ENCODE results near the gene JUND. TPM values are rescaled to one million over a fixed set of nuclear protein-coding genes. Genes with fewer than 3 reads are reported as not detected.

JUND gene
- total and polyA plus RNA-seq, 8 donors: 78.6 to 1,659 (median 323) TPM

GRCh38 chr19:18293642-18294466 lies 12.4 kb upstream of the JUND start:
- Histone ChIP-seq H3K27me3 (no peaks in the 10 kb centered on the region), H3K36me3 (no peaks in the 10 kb centered on the region), H3K9me3 (no peaks in the 10 kb centered on the region), H3K4me1 (peaks cover 24 to 41% (median 31%) of the 10 kb centered on the region in 4 donors), H3K4me3 (peak overlapping the region in 3 of 4 donors; percentile 46 to 70 (median 58)), H3K27ac (peak overlapping the region; percentile 94 to 100 (median 96))
- intact Hi-C loops (cut with DNase I; ENCODE audit: low total_unique reads): no loop called here
- no peak for TF ChIP-seq POLR2A (IDR thresholded peaks at IDR 0.05)
- TF ChIP-seq EP300 (IDR thresholded peaks at IDR 0.05): no peak
- DNase-seq: no peak
- 56 to 64% (median 62%) methylated on average over 18 of the region's 18 CpGs for WGBS, 5 donors

- Histone ChIP-seq H3K4me3 (peak overlapping the region; percentile 46 to 70 (median 61)), H3K9me3 (no peaks in the 10 kb centered on the region), H3K27ac (peak overlapping the region; percentile 94 to 100 (median 96)), H3K36me3 (no peaks in the 10 kb centered on the region), H3K4me1 (peaks cover 24 to 46% (median 34%) of the 10 kb centered on the region in 4 donors), H3K27me3 (no peaks in the 10 kb centered on the region)
- 6 to 9% (median 7%) methylated on average over 30 to 31 of the region's 31 CpGs for WGBS, 5 donors
- DNase-seq: peak; percentile 71 to 94
- intact Hi-C loops (cut with DNase I; ENCODE audit: low total_unique reads): no loop called here
- TF ChIP-seq POLR2A (IDR thresholded peaks at IDR 0.05) (no peak), CTCF (IDR thresholded peaks at IDR 0.05) (no peak), EP300 (IDR thresholded peaks at IDR 0.05) (no peak), POLR2AphosphoS5 (IDR thresholded peaks at IDR 0.05) (peak in 2 of 3 donors; percentile 5 to 46)
These were observed 11.6 kb upstream of the JUND start for GRCh38 chr19:18292810-18293641.

- H3K27ac ChIP-seq: peak overlapping the region; percentile 94 to 100 (median 96)
- DNase-seq: no peak
- no peaks in the 10 kb centered on the region for H3K36me3 ChIP-seq
- WGBS, 5 donors: 0 to 1% (median 0%) methylated on average over 16 to 20 of the region's 20 CpGs
- no peak for TF ChIP-seq POLR2A (IDR thresholded peaks at IDR 0.05)
- no peak for TF ChIP-seq CTCF (IDR thresholded peaks at IDR 0.05)
- no peak for TF ChIP-seq EP300 (IDR thresholded peaks at IDR 0.05)
- no peak for TF ChIP-seq POLR2AphosphoS5 (IDR thresholded peaks at IDR 0.05)
- peak overlapping the region; percentile 46 to 70 (median 61) for H3K4me3 ChIP-seq
- no peaks in the 10 kb centered on the region for H3K27me3 ChIP-seq
- intact Hi-C loops (cut with DNase I; ENCODE audit: low total_unique reads): no loop called here
- no peaks in the 10 kb centered on the region for H3K9me3 ChIP-seq
- H3K4me1 ChIP-seq: peaks cover 24 to 52% (median 37%) of the 10 kb centered on the region in 4 donors
These were observed 11.0 kb upstream of the JUND start for GRCh38 chr19:18292462-18292809.

- 0 to 2% (median 1%) methylated on average over 21 to 75 of the region's 75 CpGs for WGBS, 5 donors
- Histone ChIP-seq H3K9me3 (no peaks in the 10 kb centered on the region), H3K27ac (peak overlapping the region; percentile 94 to 100 (median 96)), H3K4me3 (peak overlapping the region; percentile 46 to 70 (median 61)), H3K36me3 (no peaks in the 10 kb centered on the region), H3K27me3 (no peaks in the 10 kb centered on the region), H3K4me1 (peaks cover 24 to 52% (median 39%) of the 10 kb centered on the region in 4 donors)
- no peak for TF ChIP-seq EP300 (IDR thresholded peaks at IDR 0.05)
- TF ChIP-seq CTCF (IDR thresholded peaks at IDR 0.05): no peak
- peak; percentile 83 to 85 (median 84) for TF ChIP-seq POLR2AphosphoS5 (IDR thresholded peaks at IDR 0.05)
- TF ChIP-seq POLR2A (IDR thresholded peaks at IDR 0.05): peak in 2 of 4 donors; percentile 26 to 57
- DNase-seq: peak; percentile 82 to 96
- intact Hi-C loops (cut with DNase I; ENCODE audit: low total_unique reads): no loop called here
These were observed 10.4 kb upstream of the JUND start for GRCh38 chr19:18291590-18292461.

All from stomach (tissue), 9 donors.